Subcutaneous adipose tissue (tissue), 4 donors: Measurements from ENCODE around the gene PROP1. TPM values are rescaled to one million over a fixed set of nuclear protein-coding genes. Genes with fewer than 3 reads are reported as not detected.

ENCODE experiments used
- total RNA-seq, 4 donors: library from RNA; depleted of rRNA; stranded (reverse); fragments of >200 nt; gene quantifications; one replicate each; pipeline ENCODE4 v1.1.0, GENCODE V29; 2016
- TF ChIP-seq, protein P1 (sequence below): fragments of 450-650 bp; IDR thresholded peaks from one replicate; pipeline ENCODE4 v1.5.1; 2016; ENCODE audit warnings: low read depth, mild to moderate bottlenecking, control low read depth, antibody characterized with exemption, moderate library complexity

PROP1 gene
- total RNA-seq, 4 donors from 2014 or later = not detected

GRCh38 chr5:177957241-177957640 is 38.8 kb downstream of the PROP1 start:
- TF ChIP-seq, protein P1, sequence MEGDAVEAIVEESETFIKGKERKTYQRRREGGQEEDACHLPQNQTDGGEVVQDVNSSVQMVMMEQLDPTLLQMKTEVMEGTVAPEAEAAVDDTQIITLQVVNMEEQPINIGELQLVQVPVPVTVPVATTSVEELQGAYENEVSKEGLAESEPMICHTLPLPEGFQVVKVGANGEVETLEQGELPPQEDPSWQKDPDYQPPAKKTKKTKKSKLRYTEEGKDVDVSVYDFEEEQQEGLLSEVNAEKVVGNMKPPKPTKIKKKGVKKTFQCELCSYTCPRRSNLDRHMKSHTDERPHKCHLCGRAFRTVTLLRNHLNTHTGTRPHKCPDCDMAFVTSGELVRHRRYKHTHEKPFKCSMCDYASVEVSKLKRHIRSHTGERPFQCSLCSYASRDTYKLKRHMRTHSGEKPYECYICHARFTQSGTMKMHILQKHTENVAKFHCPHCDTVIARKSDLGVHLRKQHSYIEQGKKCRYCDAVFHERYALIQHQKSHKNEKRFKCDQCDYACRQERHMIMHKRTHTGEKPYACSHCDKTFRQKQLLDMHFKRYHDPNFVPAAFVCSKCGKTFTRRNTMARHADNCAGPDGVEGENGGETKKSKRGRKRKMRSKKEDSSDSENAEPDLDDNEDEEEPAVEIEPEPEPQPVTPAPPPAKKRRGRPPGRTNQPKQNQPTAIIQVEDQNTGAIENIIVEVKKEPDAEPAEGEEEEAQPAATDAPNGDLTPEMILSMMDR = no peak

Other genes with a start within 250 kb of the PROP1 start
- 10 to 100 TPM in 1 of 4 donors, 1 to 10 TPM in 1, under 1 TPM in 2; 0.38 to 13.9 (median 2.0) TPM for gene FAM153A, start 213.3 kb downstream of the PROP1 start, total RNA-seq
- 1 to 10 TPM in 1 of 4 donors, under 1 TPM in 3; 0.17 to 3.0 (median 0.55) TPM for gene N4BP3, start 117.3 kb upstream of the PROP1 start, total RNA-seq
- 10 to 100 TPM; 19.2 to 41.3 (median 24.3) TPM for gene RMND5B, start 134.8 kb upstream of the PROP1 start, total RNA-seq
- 100 to 1,000 TPM; 104 to 161 (median 138) TPM for gene NHP2, start 157.6 kb upstream of the PROP1 start, total RNA-seq
- gene GMCL2, start 191.1 kb upstream of the PROP1 start, total RNA-seq = not detected
- 100 to 1,000 TPM in 1 of 4 donors, 10 to 100 TPM in 3; 52.0 to 108 (median 63.8) TPM for gene HNRNPAB, start 208.3 kb upstream of the PROP1 start, total RNA-seq
- 100 to 1,000 TPM in 1 of 4 donors, 10 to 100 TPM in 3; 47.8 to 102 (median 73.3) TPM for gene PHYKPL, start 236.6 kb upstream of the PROP1 start, total RNA-seq